HG02588 (cell line): ENCODE results near the gene MT1HL1.
"Not testable (repeated sequence)": the region's sequence is repeated elsewhere in the genome, so short reads cannot be mapped to it uniquely, and the experiment has no call there.

Experiments used
- ATAC-seq: cut with Tn5 transposase; IDR thresholded peaks from one replicate; pipeline ENCODE4 v1.9.1; 2021; ENCODE audit warnings: mild to moderate bottlenecking, moderate library complexity; ENCODE audit not compliant: unreplicated experiment

MT1HL1 gene

GRCh38 chr1:237018896-237019295, 14.7 kb upstream of the MT1HL1 start:
- ATAC-seq = no peak

DNA sequence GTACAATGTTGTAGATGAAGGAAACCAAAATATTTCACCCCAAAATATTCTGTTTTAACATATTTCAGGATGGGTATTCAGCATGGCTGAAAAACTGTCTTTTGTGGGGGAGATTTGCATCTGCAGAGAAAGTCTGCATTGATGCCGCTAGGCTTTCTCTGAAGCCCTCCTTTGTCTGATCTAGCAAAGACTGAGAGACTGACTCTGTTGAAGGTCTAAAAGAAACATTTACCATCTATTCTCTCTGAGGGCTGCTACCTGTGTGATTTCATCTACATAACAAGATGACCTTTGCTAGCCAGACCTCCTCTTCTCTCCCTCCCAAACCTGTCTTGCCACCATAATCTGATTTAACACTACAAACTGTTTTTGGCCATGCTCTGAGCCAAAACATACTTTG, 12.4 kb upstream of the MT1HL1 start:
- no peak for ATAC-seq

GRCh38 chr1:237013608-237014007, 9.4 kb upstream of the MT1HL1 start:
- no peak for ATAC-seq

DNA sequence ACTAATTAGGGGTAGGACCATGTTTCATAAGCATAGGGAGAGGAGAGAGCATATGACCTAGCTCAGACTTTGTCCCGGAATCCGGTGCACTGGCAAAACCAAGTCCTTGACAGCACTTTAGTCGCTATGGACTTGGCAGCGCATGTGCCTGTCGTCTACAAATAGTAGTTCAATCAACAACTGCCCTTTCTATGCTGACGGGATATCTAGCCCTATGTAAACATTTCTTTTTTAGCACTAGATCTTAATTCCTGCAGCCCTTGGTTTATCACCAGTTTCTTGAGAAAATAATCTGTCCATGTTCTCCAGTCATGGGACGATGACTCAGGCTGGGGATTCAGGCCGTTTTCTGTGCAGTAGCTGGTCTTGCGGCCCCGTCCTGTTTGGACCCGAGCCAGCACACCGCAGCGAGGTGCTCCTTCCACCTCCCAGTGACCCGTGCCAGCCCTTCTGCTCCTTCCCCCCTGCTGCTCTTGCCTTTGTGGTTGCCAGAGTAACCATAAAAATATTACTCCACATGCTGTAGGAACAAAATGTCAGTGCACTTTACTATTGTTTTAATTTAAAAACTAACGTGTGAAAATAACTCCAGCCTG, 8.6 kb upstream of the MT1HL1 start:
- ATAC-seq = no peak

GRCh38 chr1:237012361-237012760, 8.1 kb upstream of the MT1HL1 start:
- ATAC-seq = no peak

DNA sequence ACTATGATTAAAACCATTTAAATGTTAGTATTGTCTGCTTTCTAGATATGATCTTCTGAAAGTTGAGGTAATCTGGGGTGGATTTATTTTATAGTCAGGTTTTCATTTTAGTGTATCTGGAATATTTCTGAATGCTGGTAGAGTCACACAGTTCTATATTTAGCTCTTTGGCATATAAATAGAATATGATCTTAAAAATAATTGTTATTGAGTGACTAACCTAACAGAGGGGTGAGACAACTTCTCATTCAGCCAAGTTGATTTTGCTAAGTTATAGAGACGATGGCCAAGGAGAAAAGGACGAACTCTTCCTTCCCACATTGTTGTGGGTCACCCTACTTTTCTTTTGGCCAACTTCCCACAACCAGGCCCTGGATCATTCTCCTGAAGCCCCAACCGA, 7.2 kb upstream of the MT1HL1 start:
- ATAC-seq = no peak

- ATAC-seq = no peak
Observed at GRCh38 chr1:237009611-237010010, 5.4 kb upstream of the MT1HL1 start.

DNA sequence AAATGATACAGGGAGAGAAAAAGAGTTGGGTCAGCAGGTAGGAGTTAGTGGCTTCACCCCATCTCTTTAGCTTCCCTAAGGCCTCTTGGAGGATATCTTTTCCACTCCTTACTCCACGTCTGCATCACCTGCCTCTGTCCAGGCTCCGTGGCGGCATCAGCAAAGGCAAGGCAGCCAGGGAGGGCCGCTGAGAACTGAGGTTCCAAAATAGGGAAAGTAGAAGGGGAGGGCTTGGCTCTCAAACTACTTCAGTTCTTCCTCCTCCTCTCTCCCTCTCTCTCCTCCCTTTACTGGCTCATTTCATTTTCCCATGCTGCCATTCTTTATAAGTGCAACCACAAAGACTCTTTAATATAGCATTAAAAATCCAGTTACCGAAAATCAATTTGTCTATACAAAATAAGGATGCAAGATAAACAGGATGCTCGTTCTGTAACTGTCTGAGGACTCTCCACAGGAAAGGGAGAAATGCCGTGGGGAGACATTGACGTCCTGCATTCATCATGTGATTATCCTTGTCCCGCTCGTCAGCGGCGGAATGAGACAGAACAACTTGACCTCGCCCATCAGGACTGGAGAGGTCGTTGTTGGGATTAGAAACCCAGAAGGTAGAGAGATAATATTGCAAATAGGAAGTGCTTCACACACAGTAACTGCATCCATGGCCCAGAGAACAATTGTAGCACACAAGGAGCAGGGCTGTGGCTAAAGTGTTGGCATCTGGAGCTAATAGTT, 3.1 kb upstream of the MT1HL1 start:
- no peak for ATAC-seq

DNA sequence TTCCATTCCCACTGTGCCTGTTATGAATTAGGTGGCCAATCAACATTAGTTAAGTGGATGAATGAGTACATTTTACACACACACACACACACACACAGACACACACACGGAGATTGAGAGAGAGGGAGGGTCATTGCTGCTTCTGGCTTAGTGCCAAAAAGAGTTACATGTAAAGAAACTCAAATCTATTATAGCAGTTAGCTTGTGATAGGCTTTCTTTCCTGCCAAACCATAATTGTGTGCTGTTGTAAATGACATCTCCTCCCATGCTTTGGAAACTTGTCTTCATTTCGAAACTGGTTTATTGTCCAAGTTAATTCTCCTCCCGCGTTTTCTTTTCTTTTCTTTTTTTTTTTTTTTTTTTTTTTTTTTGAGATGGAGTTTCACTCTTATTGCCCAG, 1.4 kb upstream of the MT1HL1 start:
- ATAC-seq = no peak

- ATAC-seq = no peak
Observed at GRCh38 chr1:237003516-237003915, 725 bp downstream of the MT1HL1 start.

- no peak for ATAC-seq
Observed at GRCh38 chr1:237000191-237000590, 4.0 kb downstream of the MT1HL1 start.

DNA sequence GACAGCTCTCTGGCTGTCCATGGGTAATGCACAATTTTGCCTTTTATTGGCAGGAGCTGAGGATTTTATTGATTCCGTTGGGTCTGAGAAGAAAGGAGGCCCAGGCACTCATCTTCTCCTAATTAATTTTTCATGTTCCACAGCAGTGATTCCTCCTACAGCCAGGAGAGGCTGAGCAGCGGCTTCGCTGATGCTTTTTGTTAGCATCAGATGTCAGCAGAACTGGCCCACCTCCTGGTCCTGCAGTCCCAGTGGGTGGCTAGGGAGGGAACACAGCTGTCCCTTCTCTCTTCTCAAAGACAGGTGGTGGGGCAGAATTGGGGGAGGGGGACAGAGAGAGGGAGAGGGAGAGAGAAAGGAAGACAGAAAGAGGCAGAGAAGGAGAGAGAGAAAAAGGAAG, 5.7 kb downstream of the MT1HL1 start:
- ATAC-seq = no peak

GRCh38 chr1:236997882-236998281, 6.4 kb downstream of the MT1HL1 start:
- ATAC-seq = no peak

GRCh38 chr1:236997361-236997760, 6.9 kb downstream of the MT1HL1 start:
- no peak for ATAC-seq

DNA sequence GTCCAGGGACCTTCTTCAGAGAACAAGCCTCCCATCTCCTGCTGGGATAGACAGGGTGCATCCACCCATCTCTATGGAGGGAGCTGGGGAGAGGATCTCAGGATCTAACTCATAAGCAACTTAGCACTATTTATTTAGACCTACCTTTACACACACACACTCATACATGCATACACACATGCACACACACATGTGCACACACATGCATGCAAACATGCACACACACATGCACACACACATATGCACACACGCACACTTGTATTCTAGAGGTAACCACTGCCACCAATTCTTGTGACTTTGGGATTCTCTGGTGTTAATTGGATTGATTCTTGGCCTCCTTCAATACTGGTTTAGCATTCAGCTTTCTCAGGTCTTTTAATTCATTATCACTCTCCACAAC, 9.8 kb downstream of the MT1HL1 start:
- no peak for ATAC-seq

GRCh38 chr1:236992449-236992848, 11.8 kb downstream of the MT1HL1 start:
- no peak for ATAC-seq

GRCh38 chr1:236990052-236990445, 14.2 kb downstream of the MT1HL1 start:
- ATAC-seq = peak; percentile 84

- ATAC-seq = no peak
Observed at GRCh38 chr1:236989290-236990051, 14.8 kb downstream of the MT1HL1 start.

GRCh38 chr1:236983818-236984217, 20.4 kb downstream of the MT1HL1 start:
- no peak for ATAC-seq

DNA sequence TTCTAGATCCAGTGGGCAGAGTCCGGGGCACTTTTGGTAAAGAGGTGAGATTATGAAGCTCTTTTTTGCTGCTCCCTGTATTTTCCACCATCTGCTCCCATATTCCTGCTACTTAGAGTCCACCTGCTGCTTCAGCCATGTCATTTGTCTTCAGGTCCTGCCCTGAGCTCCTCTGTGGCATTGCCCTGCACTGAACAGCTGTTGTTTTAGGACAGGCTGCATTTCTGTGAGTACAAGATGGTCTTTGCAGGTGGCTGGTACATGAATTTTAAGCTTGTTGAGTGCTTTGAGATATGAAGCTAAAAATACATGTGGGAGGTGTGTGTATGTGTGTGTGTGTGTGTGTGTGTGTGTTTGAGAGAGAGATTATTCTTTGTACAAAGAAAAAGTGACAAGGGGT, 21.9 kb downstream of the MT1HL1 start:
- no peak for ATAC-seq

DNA sequence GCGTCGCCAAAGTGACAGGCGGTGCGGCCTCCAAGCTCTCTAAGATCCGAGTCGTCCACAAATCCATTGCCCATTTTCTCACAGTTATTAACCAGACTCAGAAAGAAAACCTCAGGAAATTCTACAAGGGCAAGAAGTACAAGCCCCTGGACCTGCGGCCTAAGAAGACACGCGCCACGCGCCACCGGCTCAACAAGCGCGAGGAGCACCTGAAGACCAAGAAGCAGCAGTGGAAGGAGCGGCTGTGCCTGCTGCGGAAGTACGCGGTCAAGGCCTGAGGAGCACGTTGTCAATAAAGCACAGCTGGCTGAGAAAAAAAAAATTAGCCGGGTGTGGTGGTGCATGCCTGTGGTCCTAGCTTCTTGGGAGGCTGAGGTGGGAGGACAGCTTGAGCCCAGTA, 22.8 kb downstream of the MT1HL1 start:
- not testable (repeated sequence) for ATAC-seq

- ATAC-seq = no peak
Observed at GRCh38 chr1:236980673-236981072, 23.6 kb downstream of the MT1HL1 start.
